Keratinocyte (primary cell): ENCODE data around the gene SF3A1. TPM values are rescaled to one million over a fixed set of nuclear protein-coding genes. Genes with fewer than 3 reads are reported as not detected.

Experiments used
- DNase-seq: peaks from one replicate; pipeline ENCODE4 v3.0.0-alpha.2; 2011; ENCODE audit warnings: low read depth, missing footprints, low spot score
- FAIRE-seq: peaks from 2 replicates; lab custom pipeline; 2011; peaks lifted over from hg19 to GRCh38; lab: Jason Lieb, UNC
- H2AFZ ChIP-seq: 2 replicates; pipeline ENCODE4 v1.6.0; 2012; ENCODE audit warnings: low read length, control low read depth, inconsistent platforms; ENCODE audit not compliant: control insufficient read depth
- H3K27ac ChIP-seq: 2 replicates; pipeline ENCODE4 v1.5.1; 2011; ENCODE audit warnings: low read length; ENCODE audit not compliant: control insufficient read depth, insufficient read depth
- H3K27me3 ChIP-seq: 3 replicates; pipeline ENCODE4 v1.6.0; 2011; ENCODE audit warnings: low read length; ENCODE audit not compliant: control insufficient read depth, insufficient read depth; ENCODE audit errors: extremely low read depth
- H3K36me3 ChIP-seq, 2 experiments: 2 replicates in 1 of 2; 3 replicates in 1 of 2; pipeline ENCODE4 v1.5.1; 2011; ENCODE audit warnings: low read length in 2 of 2, mild to moderate bottlenecking in 1 of 2; ENCODE audit not compliant: control insufficient read depth in 2 of 2, insufficient read depth in 2 of 2; ENCODE audit errors: extremely low read depth in 1 of 2
- H3K4me1 ChIP-seq: 3 replicates; pipeline ENCODE4 v1.5.1; 2011; ENCODE audit warnings: low read length; ENCODE audit not compliant: control insufficient read depth, insufficient read depth; ENCODE audit errors: extremely low read depth
- H3K4me2 ChIP-seq: 3 replicates; pipeline ENCODE4 v1.6.0; 2011; ENCODE audit warnings: low read depth, low read length; ENCODE audit not compliant: control insufficient read depth, insufficient read depth; ENCODE audit errors: extremely low read depth
- H3K4me3 ChIP-seq, 3 experiments: fragments of 200-600 bp in 1 of 3; sonication (generic) in 1 of 3; 2 replicates in 2 of 3; 3 replicates in 1 of 3; pipeline ENCODE4 v1.5.1; 2011 to 2016; ENCODE audit warnings: low read length in 3 of 3, mild to moderate bottlenecking in 3 of 3, control low read depth in 2 of 3, inconsistent platforms in 1 of 3, low read depth in 1 of 3, mixed read lengths in 1 of 3, mixed run types in 1 of 3, moderate library complexity in 1 of 3; ENCODE audit not compliant: control insufficient read depth in 2 of 3, insufficient read depth in 2 of 3; ENCODE audit errors: extremely low read depth in 1 of 3
- H3K79me2 ChIP-seq: 2 replicates; pipeline ENCODE4 v1.6.0; 2012; ENCODE audit warnings: low read length; ENCODE audit not compliant: control insufficient read depth, insufficient read depth
- H3K9ac ChIP-seq: 3 replicates; pipeline ENCODE4 v1.6.0; 2011; ENCODE audit warnings: low read length; ENCODE audit not compliant: control insufficient read depth, insufficient read depth; ENCODE audit errors: extremely low read depth
- H3K9me1 ChIP-seq: 3 replicates; pipeline ENCODE4 v1.6.0; 2011; ENCODE audit warnings: low read length; ENCODE audit not compliant: control insufficient read depth, insufficient read depth; ENCODE audit errors: extremely low read depth
- H3K9me3 ChIP-seq: 2 replicates; pipeline ENCODE4 v1.5.1; 2012; ENCODE audit warnings: low read depth, low read length; ENCODE audit not compliant: control insufficient read depth
- H4K20me1 ChIP-seq: 3 replicates; pipeline ENCODE4 v1.6.0; 2011; ENCODE audit warnings: low read length; ENCODE audit not compliant: control insufficient read depth, insufficient read depth; ENCODE audit errors: extremely low read depth
- EZH2 ChIP-seq: IDR thresholded peaks from one replicate; pipeline ENCODE4 v1.6.1; 2012; ENCODE audit warnings: inconsistent platforms, mild to moderate bottlenecking, low read length, moderate library complexity
- dilution Hi-C: fragments of 300-500 bp; cut with MboI; formaldehyde crosslinking; loops from one replicate; pipeline ENCODE4 v1.7.0; 2020; ENCODE audit warnings: low sequenced_read_pairs; ENCODE audit not compliant: extremely low pct_ligation_motif_present
- polyA plus RNA-seq, 5 experiments: library from polyadenylated mRNA; depleted of rRNA in 3 of 5; stranded (reverse) in 3 of 5; stranded (forward) in 1 of 5; unstranded in 1 of 5; fragments of >200 nt; gene quantifications; 1 replicate in 1 of 5; 2 replicates in 3 of 5; 3 replicates in 1 of 5; pipeline versions ENCODE4 v1.2.1 to v1.2.3, GENCODE V29; 2011 to 2012; ENCODE audit warnings: missing spikeins in 2 of 5, low read depth in 1 of 5, low replicate concordance in 1 of 5
- TF ChIP-seq, protein P1 (sequence below), 3 experiments: IDR thresholded peaks in 1 of 3; conservative IDR thresholded peaks in 1 of 3; optimal IDR thresholded peaks in 1 of 3; 2 replicates in 2 of 3; 3 replicates in 1 of 3; pipeline versions ENCODE3 to v1.5.1; 2011; ENCODE audit warnings: low read length in 3 of 3, mild to moderate bottlenecking in 3 of 3, moderate library complexity in 2 of 3, control low read depth in 1 of 3, inconsistent platforms in 1 of 3; ENCODE audit not compliant: insufficient read depth in 2 of 3; ENCODE audit errors: extremely low read depth in 1 of 3

Gene SF3A1
- polyA plus RNA-seq, 1 donor (not counting 4 experiments of a cell fraction or from before 2014, with no cell fraction given) = 34.2 TPM

DNA sequence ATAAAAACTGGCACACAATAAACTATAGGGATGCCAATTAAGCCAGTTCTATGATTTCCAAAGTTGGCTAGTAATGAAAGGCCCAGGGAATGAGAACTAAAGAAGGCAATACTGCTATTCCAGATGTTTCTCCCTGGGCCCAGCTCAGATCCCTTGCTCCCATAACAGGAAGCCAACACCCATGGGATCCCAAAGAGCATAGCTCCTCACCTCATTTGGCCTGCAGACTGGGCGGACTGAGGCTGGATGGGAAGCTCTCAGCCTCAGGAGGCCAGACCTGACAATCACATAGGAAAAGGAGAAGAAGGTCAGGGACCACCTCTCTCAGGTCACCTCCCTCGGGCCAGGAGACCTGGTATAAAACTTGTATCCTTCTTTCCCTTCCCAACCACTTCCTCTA is 35.2 kb downstream of the SF3A1 start:
- peaks cover 30% of the 10 kb centered on the region for H3K4me1 ChIP-seq
- no peaks in the 10 kb centered on the region for H3K27me3 ChIP-seq
- TF ChIP-seq, protein P1, sequence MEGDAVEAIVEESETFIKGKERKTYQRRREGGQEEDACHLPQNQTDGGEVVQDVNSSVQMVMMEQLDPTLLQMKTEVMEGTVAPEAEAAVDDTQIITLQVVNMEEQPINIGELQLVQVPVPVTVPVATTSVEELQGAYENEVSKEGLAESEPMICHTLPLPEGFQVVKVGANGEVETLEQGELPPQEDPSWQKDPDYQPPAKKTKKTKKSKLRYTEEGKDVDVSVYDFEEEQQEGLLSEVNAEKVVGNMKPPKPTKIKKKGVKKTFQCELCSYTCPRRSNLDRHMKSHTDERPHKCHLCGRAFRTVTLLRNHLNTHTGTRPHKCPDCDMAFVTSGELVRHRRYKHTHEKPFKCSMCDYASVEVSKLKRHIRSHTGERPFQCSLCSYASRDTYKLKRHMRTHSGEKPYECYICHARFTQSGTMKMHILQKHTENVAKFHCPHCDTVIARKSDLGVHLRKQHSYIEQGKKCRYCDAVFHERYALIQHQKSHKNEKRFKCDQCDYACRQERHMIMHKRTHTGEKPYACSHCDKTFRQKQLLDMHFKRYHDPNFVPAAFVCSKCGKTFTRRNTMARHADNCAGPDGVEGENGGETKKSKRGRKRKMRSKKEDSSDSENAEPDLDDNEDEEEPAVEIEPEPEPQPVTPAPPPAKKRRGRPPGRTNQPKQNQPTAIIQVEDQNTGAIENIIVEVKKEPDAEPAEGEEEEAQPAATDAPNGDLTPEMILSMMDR (optimal IDR thresholded peaks at IDR 0.05 in 1 of 3, IDR thresholded peaks at IDR 0.05 in 1 of 3, conservative IDR thresholded peaks at IDR 0.05 in 1 of 3; ENCODE audit: extremely low read depth in 1 of 3, insufficient read depth in 2 of 3, low read length in 3 of 3) = no peak
- TF ChIP-seq EZH2 = no peak
- H3K9me1 ChIP-seq = peaks cover 10% of the 10 kb centered on the region
- no peak overlapping the region for H2AFZ ChIP-seq
- H3K27ac ChIP-seq = no peak overlapping the region
- H3K4me2 ChIP-seq = peak overlapping the region; percentile 40
- FAIRE-seq = no peak
- H3K4me3 ChIP-seq = no peak overlapping the region
- no peak for DNase-seq
- H4K20me1 ChIP-seq = peaks cover 8% of the 10 kb centered on the region
- H3K9ac ChIP-seq = peak overlapping the region; percentile 18
- peaks cover 76% of the 10 kb centered on the region for H3K79me2 ChIP-seq
- no peaks in the 10 kb centered on the region for H3K9me3 ChIP-seq
- peaks cover 17 to 31% of the 10 kb centered on the region in 2 experiments for H3K36me3 ChIP-seq
- dilution Hi-C loops = no loop called here

DNA sequence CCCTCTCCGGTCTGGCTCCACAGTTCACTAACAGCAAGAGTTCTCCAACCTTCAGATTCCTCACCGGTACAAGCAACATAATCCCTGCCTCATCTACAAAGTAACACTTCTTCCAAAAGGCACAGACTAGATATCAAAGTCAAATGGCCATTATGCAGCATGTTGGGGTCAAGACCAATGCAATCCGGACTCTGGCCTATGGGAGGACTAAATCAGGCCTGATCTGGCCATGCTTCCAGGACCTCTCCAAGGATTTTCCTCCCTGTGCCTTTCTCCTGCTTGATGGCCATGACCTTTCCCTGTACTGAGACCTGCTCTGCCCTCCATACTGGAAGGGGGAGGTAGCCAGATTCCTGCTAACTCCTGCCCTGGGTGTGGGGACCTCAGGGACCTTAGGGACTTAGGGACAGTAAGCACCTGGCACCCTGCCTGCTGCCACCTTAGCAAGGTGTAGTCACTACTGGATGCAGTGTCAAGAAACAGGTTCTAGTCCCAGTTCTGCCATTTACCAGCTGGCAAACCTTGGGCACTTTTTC is 36.6 kb downstream of the SF3A1 start:
- dilution Hi-C loops = no loop called here
- peaks cover 8% of the 10 kb centered on the region for H4K20me1 ChIP-seq
- no peak overlapping the region for H3K4me3 ChIP-seq
- H3K4me2 ChIP-seq = no peak overlapping the region
- no peaks in the 10 kb centered on the region for H3K27me3 ChIP-seq
- peaks cover 79% of the 10 kb centered on the region for H3K79me2 ChIP-seq
- H3K9me3 ChIP-seq = no peaks in the 10 kb centered on the region
- TF ChIP-seq, protein P1 (optimal IDR thresholded peaks at IDR 0.05 in 1 of 3, IDR thresholded peaks at IDR 0.05 in 1 of 3, conservative IDR thresholded peaks at IDR 0.05 in 1 of 3; ENCODE audit: extremely low read depth in 1 of 3, insufficient read depth in 2 of 3, low read length in 3 of 3) = no peak
- no peak for TF ChIP-seq EZH2
- DNase-seq (no peak), FAIRE-seq (no peak)
- H3K9ac ChIP-seq = no peak overlapping the region
- peaks cover 20 to 34% of the 10 kb centered on the region in 2 experiments for H3K36me3 ChIP-seq
- peaks cover 10% of the 10 kb centered on the region for H3K9me1 ChIP-seq
- H3K27ac ChIP-seq = no peak overlapping the region
- no peak overlapping the region for H2AFZ ChIP-seq
- H3K4me1 ChIP-seq = peaks cover 26% of the 10 kb centered on the region
